B cell (primary cell): Measurements from ENCODE around the gene PARVA. TPM values are rescaled to one million over a fixed set of nuclear protein-coding genes. Genes with fewer than 3 reads are reported as not detected.

Experiments used
- ATAC-seq: fragments of 200-7000 bp; cut with Tn5 transposase; one replicate; pipeline ENCODE4 v1.10.0; 2021; ENCODE audit warnings: low read depth, mild to moderate bottlenecking, moderate number of reproducible peaks, moderate library complexity
- CTCF ChIA-PET: fragments of 350-600 bp; sonication (Branson Sonifier 250); formaldehyde crosslinking; loops from one replicate; lab custom pipeline; 2021; ENCODE audit warnings: antibody characterized with exemption, inconsistent platforms; lab: Charles Lee
- POLR2A ChIA-PET: fragments of 350-600 bp; sonication (Branson Sonifier 250); formaldehyde crosslinking; loops from one replicate; lab custom pipeline; 2021; ENCODE audit warnings: antibody characterized with exemption; lab: Charles Lee
- DNase-seq: peaks from one replicate; pipeline ENCODE4 v3.0.0; 2013
- H2AFZ ChIP-seq: 2 replicates; pipeline ENCODE4 v1.6.1; 2012; ENCODE audit warnings: mild to moderate bottlenecking, low read depth, low read length; ENCODE audit not compliant: insufficient read depth, poor library complexity, severe bottlenecking
- H3K27ac ChIP-seq, 2 donors: 1 replicate in 1 of 2; 2 replicates in 1 of 2; pipeline ENCODE4 v1.5.1; 2012 to 2013; ENCODE audit warnings: low read length in 2 of 2, mild to moderate bottlenecking in 2 of 2, moderate library complexity in 1 of 2
- H3K27me3 ChIP-seq, 4 experiments: fragments of 200-600 bp in 1 of 4; sonication (generic) in 1 of 4; replicated peaks in 1 of 4; 1 replicate in 2 of 4; 2 replicates in 2 of 4; pipeline versions ENCODE4 v1.6.1 to v1.7.0; 2013 to 2016; ENCODE audit warnings: low read length in 3 of 4, mild to moderate bottlenecking in 2 of 4, mixed read lengths in 1 of 4, moderate library complexity in 1 of 4; ENCODE audit not compliant: insufficient read depth in 4 of 4, control insufficient read depth in 3 of 4; ENCODE audit errors: control extremely low read depth in 1 of 4
- H3K36me3 ChIP-seq, 2 experiments: replicated peaks in 1 of 2; 1 replicate in 1 of 2; 2 replicates in 1 of 2; pipeline versions ENCODE4 v1.6.1 to v1.7.1; 2013; ENCODE audit warnings: low read length in 1 of 2; ENCODE audit not compliant: insufficient read depth in 2 of 2, control insufficient read depth in 1 of 2; ENCODE audit errors: control extremely low read depth in 1 of 2, extremely low read depth in 1 of 2
- H3K4me1 ChIP-seq, 2 donors: fragments of 200-600 bp in 1 of 2; sonication (generic) in 1 of 2; 1 replicate in 1 of 2; 2 replicates in 1 of 2; pipeline versions ENCODE4 v1.5.1 to v1.6.1; 2013 to 2017; ENCODE audit warnings: low read length in 2 of 2; ENCODE audit not compliant: control insufficient read depth in 2 of 2, insufficient read depth in 2 of 2
- H3K4me2 ChIP-seq: replicated peaks from 2 replicates; pipeline ENCODE3; 2012; ENCODE audit warnings: mild to moderate bottlenecking, low read depth, low read length; ENCODE audit not compliant: poor library complexity, severe bottlenecking
- H3K4me3 ChIP-seq, 5 experiments: fragments of 200-600 bp in 1 of 5; sonication (generic) in 1 of 5; 1 replicate in 3 of 5; 2 replicates in 2 of 5; pipeline versions ENCODE4 v1.5.1 to v1.7.0; 2011 to 2016; ENCODE audit warnings: low read length in 4 of 5, mild to moderate bottlenecking in 4 of 5, low read depth in 2 of 5, control low read depth in 1 of 5, moderate library complexity in 1 of 5; ENCODE audit not compliant: insufficient read depth in 1 of 5; ENCODE audit errors: control extremely low read depth in 1 of 5, extremely low read depth in 1 of 5
- H3K79me2 ChIP-seq: fragments of 200-600 bp; sonication (generic); one replicate; pipeline ENCODE4 v1.6.0; 2016; ENCODE audit warnings: low read length; ENCODE audit not compliant: control insufficient read depth, insufficient read depth
- H3K9ac ChIP-seq: fragments of 200-600 bp; sonication (generic); 2 replicates; pipeline ENCODE4 v1.6.1; 2017; ENCODE audit warnings: mild to moderate bottlenecking, low read length, moderate library complexity
- H3K9me3 ChIP-seq, 3 donors: one replicate each; pipeline versions ENCODE4 v1.6.1 to v1.7.1; 2013; ENCODE audit warnings: low read length in 2 of 3; ENCODE audit not compliant: control insufficient read depth in 2 of 3, insufficient read depth in 1 of 3; ENCODE audit errors: control extremely low read depth in 1 of 3
- H4K20me1 ChIP-seq: 2 replicates; pipeline ENCODE4 v1.6.0; 2012; ENCODE audit warnings: mild to moderate bottlenecking, low read length; ENCODE audit not compliant: insufficient read depth, control insufficient read depth, poor library complexity, severe bottlenecking
- H3K27ac Mint-ChIP-seq: one replicate; pipeline ENCODE4 v1.8.0; 2021; ENCODE audit warnings: mixed read lengths
- H3K27me3 Mint-ChIP-seq: one replicate; pipeline ENCODE4 v1.8.0; 2021; ENCODE audit warnings: mixed read lengths
- H3K4me1 Mint-ChIP-seq: one replicate; pipeline ENCODE4 v1.8.0; 2021; ENCODE audit warnings: mixed read lengths
- H3K4me3 Mint-ChIP-seq: one replicate; pipeline ENCODE4 v1.8.0; 2021; ENCODE audit warnings: mixed read lengths
- H3K9me3 Mint-ChIP-seq: one replicate; pipeline ENCODE4 v1.8.0; 2022; ENCODE audit warnings: mixed read lengths; ENCODE audit not compliant: insufficient read depth
- EZH2 ChIP-seq: IDR thresholded peaks from 2 replicates; pipeline ENCODE4 v1.6.1; 2012; ENCODE audit warnings: borderline replicate concordance, low read depth, mild to moderate bottlenecking, moderate library complexity, low read length; ENCODE audit not compliant: insufficient read depth, poor library complexity, severe bottlenecking
- WGBS: methylation state at CpG from one replicate; pipeline ENCODE4 v1.1.5; 2013; ENCODE audit warnings: missing lambda C conversion rate; ENCODE audit not compliant: insufficient coverage; 5-methylcytosine and 5-hydroxymethylcytosine counted together
- intact Hi-C: fragments of 100-400 bp; cut with micrococcal nuclease; formaldehyde crosslinking; loops from one replicate; pipeline ENCODE4 v1.10.0; 2022
- polyA plus RNA-seq: library from polyadenylated mRNA; depleted of rRNA; stranded (reverse); fragments of >200 nt; gene quantifications from 2 replicates; pipeline ENCODE4 v1.2.3, GENCODE V29; 2012
- total RNA-seq, 2 donors: library from RNA; stranded (reverse); fragments of 120-200 nt in 1 of 2; gene quantifications; 1 replicate in 1 of 2; 2 replicates in 1 of 2; pipeline versions ENCODE4 v1.2.3 to v1.2.4, GENCODE V29; 2013 to 2022
- TF ChIP-seq, protein P1 (sequence below): fragments of 200-600 bp; IDR thresholded peaks from one replicate; pipeline ENCODE4 v1.8.0; 2022; ENCODE audit warnings: antibody characterized with exemption, mild to moderate bottlenecking

PARVA gene
- total and polyA plus RNA-seq, 2 donors (not counting 1 experiment from before 2014, with no cell fraction given) = not detected

DNA sequence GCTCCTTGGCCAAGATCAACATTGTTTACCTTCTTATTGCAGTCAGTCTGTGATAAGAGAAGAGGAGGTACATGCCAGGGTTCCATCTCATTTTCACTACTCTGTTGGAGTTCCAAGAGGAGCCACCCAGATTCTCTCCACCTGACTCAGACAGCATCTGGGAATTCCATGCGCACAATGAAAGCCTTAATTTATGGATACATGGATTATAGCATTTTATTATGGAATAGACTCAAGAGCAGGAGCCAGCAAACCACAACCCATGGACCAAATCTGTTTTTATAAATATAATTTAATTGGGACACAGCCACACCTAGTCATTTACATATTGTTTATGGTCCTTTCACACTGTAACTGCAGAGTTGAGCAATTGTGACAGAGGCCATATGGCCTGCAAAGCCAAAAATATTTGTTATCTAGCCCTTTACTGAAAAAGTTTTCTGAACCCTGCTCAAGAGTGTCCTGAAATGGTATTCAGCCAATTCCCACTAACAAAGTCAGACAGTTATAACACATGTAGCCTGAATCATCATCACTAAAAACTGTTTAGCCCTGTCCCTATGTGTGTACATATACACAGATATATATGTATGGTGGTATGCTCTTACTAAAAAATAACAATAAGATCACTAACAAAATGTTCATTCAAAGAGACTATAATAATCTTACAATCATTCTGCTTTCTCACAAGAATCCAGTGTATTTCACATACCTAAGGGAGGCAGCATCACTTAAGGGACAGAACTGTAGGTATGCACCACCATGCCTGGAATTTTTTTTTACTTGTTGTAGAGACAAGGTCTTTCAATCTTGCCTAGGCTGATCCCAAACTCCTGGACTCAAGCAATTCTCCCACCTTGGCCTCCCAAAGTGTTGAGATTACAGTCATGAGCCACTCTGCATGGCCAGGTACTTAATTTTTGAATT is 192.4 kb downstream of the PARVA start:
- Histone ChIP-seq H2AFZ (no peak overlapping the region), H3K4me1 (no peaks in the 10 kb centered on the region), H3K4me2 (no peak overlapping the region), H3K9me3 (peaks cover 0 to 1% (median 0%) of the 10 kb centered on the region in 3 donors), H3K36me3 (no peaks in the 10 kb centered on the region), H3K79me2 (no peaks in the 10 kb centered on the region), H3K9ac (no peak overlapping the region), H3K4me3 (no peak overlapping the region), H4K20me1 (no peaks in the 10 kb centered on the region), H3K27ac (no peak overlapping the region), H3K27me3 (no peaks in the 10 kb centered on the region)
- ATAC-seq (no peak), DNase-seq (no peak)
- ChIA-PET CTCF (no interaction called here), POLR2A (no interaction called here)
- Mint-ChIP-seq H3K27ac (no peak overlapping the region), H3K9me3 (no peaks in the 10 kb centered on the region), H3K4me3 (no peak overlapping the region), H3K27me3 (peaks cover 6% of the 10 kb centered on the region), H3K4me1 (no peaks in the 10 kb centered on the region)
- intact Hi-C loops = no loop called here
- WGBS = no CpG with 5 or more reads among the region's 1 CpG
- no peak for TF ChIP-seq EZH2
- TF ChIP-seq, protein P1, sequence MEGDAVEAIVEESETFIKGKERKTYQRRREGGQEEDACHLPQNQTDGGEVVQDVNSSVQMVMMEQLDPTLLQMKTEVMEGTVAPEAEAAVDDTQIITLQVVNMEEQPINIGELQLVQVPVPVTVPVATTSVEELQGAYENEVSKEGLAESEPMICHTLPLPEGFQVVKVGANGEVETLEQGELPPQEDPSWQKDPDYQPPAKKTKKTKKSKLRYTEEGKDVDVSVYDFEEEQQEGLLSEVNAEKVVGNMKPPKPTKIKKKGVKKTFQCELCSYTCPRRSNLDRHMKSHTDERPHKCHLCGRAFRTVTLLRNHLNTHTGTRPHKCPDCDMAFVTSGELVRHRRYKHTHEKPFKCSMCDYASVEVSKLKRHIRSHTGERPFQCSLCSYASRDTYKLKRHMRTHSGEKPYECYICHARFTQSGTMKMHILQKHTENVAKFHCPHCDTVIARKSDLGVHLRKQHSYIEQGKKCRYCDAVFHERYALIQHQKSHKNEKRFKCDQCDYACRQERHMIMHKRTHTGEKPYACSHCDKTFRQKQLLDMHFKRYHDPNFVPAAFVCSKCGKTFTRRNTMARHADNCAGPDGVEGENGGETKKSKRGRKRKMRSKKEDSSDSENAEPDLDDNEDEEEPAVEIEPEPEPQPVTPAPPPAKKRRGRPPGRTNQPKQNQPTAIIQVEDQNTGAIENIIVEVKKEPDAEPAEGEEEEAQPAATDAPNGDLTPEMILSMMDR = no peak
